Lung microvascular endothelial cell (primary cell): ENCODE results near the gene RAB11FIP5. TPM values are rescaled to one million over a fixed set of nuclear protein-coding genes. Genes with fewer than 3 reads are reported as not detected.

Experiments used
- DNase-seq, 2 donors: peaks; one replicate each; pipeline versions ENCODE4 v3.0.0 to v3.0.0-alpha.2; 2010; ENCODE audit warnings: low read depth in 2 of 2
- total RNA-seq: library from RNA; depleted of rRNA; stranded (reverse); fragments of >200 nt; gene quantifications from 2 replicates; pipeline ENCODE4 v1.2.1, GENCODE V29; 2014

RAB11FIP5 gene
- total RNA-seq, 1 donor from 2014 or later: 62.5 TPM

DNA sequence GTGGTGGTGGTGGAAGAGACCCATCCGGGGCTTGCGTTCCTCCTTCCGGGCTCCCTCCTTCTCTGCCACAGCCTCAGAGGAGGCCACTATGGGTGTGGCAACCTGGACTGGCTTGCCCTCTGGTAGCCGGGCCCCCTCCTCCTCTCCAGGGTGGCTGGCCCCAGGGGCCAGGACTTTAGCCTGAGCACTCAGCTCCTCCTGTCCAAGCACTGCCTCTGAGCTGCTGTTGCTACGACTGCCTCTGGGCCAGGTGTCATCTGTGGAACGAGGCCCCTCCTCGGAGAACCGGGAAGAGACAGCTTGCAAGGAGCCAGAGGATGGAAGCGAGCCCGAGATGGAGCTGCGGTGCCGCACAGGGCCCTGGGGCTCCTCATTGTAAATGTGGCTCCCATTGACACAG, 24.5 kb downstream of the RAB11FIP5 start:
- DNase-seq: no peak

DNA sequence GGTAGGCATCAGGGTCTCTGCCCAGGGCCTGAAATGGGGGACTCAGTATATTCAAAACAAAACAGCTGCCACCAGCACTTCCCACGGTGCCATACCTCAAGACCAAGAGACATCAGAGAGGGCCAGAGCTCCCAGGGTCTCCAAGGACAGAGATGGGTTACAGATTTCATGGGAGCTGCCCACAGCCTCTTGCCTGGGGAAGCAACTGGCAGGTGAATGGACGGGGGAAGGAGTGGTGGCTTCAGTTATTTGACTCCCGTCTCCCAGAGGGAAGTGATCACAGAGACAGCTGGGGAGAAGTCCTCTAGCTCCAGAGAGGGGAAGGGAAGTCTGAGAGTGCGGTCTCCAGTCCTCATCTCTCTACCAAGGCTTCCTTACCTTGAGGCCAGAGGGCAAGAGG, 25.4 kb downstream of the RAB11FIP5 start:
- DNase-seq: no peak

DNA sequence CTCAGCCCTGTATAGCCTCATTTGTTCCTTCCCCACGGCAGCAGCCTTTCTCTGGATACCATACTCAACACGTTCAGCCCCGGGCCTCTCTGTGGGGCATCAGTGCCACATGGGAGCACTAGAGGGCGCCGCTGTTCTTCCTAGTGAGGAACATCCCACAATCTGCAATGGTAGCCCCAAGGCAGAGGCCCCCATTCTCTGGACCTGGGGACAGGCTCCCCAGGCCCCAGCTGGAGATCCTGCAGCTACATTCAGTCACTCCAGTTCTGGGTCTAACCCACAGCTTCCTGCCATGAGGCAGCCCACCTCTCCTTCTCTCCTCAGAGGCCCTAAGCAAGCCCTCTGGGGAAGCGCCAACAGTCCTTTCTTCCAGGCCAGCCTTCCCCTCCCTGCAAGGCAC, 27.1 kb downstream of the RAB11FIP5 start:
- peak; percentile 78 to 84 for DNase-seq

DNA sequence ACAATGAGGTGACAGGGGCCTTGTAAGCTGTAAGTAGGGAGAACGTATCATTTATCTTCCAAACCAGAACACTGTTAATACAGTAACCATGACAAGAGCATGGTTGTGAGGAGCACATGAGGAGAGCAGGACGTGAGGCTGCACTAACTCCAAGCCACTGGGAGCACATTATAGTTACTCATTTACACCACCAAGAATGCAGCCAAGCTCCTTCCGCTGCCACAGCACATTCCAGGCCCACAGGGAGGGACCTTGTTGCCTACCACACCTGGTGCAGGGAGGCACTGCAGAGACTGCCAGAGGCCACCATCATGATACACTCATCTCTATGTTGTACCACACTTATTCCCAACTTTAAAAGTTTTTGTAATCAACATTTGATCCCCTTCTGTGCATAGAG, 27.8 kb downstream of the RAB11FIP5 start:
- DNase-seq: no peak

DNA sequence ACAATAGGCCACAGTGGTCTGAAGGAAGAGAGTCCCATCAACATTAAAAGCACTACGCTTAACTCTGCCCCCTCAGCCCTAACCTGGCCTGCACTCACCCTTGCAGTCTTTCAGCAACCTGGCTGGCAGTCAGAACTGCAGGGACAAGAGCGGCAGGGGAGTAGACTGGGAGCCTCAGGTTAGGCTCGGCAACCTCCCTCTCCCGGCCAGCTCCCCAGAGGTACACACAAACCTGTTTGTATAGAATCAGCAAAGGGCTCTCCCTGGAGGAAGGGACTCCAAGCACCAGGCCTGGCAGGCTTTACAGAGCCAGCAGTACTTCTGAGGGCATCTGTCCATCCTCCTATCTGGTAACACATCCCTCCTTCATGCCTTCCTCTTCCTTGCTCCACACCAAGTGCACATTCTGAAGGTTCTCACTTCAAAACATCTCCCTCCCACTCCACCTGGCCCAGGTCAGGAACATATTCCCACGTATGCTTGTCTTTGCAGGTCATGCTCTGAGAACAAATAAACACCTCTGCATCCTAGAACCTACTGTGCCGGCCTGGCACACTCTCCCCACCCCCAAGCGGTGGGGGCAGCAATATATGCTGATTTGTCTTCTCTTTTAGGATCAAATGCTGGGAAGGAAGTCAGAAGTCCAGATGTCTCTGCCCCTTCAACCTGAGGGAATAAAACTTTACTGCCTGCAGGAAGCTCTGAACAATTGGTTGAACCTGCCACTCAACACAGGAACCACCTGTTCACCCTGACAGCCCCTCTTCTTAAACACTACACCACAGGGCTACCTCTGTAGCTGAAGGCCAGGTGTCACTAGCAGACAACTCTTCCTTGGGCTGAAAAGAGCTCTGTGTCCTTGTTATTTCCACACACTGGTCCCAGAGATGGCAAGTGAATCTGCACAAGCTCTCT, 28.6 kb downstream of the RAB11FIP5 start:
- peak; percentile 70 to 81 for DNase-seq

DNA sequence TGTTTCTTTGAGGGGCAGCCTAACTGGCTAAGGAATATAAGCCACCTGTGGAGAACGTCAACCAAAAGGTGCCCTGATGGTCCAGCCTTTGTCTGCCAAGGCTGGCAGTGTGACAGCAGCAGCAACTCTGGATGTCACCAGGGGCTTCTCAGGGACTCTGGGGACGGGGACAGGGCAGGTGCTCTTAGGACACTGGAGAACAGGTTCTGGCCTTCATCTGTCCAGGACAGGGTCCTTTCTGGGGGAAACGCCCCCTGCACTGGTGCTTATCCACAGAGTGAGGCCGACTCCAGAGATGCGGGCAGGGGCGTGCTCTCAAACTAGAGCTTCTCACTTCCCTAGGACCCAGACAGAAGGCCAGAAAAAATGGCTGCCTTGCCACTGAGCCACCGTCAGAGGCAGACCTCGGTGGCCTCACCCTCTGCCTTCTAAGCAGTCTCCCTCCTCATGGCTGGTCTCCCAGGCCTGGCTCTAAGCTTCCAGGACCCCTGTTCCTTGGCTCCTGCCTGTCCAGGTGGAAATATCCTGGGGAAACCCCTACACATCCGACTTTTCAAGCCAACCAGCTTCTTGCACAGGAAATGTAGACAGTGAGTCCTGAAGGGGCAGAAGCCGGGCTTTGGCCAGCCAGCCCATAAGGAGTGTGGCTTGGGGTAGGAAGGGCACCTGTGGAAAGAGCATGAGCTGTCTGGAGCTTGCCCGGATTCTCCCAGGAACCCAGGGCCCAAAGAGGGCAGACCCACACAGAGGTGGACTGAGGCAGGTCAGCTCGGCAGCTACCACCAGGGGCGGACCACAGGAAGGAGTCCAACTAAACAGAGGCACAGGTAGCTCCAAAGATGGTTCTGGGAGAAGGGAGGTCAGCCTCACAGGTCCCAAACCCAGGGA, 30.0 kb downstream of the RAB11FIP5 start:
- no peak for DNase-seq

DNA sequence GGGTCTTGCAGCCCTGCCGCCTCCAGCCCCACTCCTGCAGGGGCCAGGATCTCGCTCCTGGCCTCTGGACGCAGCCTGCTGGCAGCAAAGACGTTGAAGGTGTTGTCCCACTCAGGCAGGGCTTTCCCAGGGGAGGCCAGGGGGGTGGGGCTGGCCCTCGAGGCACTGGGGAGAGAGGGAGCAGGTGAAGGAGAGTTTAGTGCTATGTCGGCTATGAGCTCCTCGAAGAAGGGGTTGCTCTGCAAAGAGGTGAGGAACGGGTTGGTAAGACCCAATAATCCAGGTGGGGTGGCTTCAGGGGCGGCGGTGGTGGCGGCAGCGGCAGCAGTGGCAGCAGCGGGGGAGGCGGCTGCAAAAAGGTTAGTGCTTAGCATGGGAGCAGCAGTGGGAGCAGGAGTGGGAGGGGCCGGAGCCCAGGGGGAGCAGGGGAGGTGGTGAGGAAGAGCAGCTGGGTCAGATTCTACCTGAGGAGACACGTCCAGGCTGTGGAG, 31.5 kb downstream of the RAB11FIP5 start:
- no peak for DNase-seq

DNA sequence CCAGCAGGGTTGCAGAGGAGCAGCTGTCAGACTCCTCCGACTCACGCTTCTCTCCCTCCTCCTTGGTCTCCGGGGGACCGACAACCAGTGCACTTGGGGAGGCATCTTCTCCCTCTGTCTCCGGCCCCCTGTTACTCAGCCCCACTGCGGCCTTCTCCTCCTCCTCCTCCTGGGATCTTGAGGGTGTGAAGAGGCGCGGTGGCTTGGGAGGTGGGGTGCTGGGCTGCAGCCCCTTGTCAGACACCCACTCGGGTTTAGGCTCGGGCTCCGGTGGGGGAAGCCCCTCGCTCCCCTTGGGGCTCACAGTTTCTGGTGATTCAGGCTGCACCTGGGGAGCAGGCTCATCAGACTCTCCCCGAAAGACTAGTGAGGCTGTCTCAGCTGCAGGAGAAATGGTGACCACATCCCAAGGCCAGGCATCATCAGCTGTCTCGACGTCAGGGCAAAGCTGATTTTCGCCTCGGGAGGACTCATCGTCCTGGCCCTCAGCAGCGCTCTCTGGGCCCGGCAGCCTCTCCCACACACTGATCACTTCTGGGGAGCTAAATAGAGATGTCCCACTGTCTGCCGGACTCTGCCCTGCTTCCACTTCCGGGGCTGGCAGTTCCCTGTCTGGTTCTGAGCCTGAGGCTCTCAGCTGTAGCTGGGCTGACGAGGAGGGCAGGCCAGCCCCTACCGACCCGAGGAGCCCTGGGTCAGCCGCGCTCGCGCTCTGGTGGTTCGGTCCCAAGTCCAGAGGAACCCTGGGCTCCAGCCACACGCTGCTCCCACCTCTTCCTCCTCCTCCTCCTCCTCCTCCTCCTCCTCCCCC, 32.2 kb downstream of the RAB11FIP5 start:
- no peak for DNase-seq

DNA sequence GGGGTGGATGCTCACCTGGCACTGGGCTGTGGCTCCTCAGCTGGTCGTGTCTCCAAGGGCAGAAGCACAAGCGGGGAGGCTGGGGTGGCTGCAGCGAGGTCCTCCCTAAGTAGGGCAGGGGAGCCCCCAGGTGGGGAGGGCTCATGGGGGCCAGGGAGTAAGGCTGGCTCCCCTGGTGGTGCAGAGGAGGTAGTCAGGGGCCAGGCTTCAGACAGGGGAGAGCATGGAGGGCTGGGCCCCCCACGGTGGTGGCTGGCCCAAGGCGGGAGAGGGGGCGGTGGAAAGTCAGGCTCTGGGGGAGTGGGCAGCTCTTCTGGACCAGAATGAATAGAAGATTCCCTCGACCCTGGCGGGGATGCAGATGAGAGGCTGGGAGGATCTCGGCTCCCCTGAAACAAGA, 33.1 kb downstream of the RAB11FIP5 start:
- DNase-seq: no peak

DNA sequence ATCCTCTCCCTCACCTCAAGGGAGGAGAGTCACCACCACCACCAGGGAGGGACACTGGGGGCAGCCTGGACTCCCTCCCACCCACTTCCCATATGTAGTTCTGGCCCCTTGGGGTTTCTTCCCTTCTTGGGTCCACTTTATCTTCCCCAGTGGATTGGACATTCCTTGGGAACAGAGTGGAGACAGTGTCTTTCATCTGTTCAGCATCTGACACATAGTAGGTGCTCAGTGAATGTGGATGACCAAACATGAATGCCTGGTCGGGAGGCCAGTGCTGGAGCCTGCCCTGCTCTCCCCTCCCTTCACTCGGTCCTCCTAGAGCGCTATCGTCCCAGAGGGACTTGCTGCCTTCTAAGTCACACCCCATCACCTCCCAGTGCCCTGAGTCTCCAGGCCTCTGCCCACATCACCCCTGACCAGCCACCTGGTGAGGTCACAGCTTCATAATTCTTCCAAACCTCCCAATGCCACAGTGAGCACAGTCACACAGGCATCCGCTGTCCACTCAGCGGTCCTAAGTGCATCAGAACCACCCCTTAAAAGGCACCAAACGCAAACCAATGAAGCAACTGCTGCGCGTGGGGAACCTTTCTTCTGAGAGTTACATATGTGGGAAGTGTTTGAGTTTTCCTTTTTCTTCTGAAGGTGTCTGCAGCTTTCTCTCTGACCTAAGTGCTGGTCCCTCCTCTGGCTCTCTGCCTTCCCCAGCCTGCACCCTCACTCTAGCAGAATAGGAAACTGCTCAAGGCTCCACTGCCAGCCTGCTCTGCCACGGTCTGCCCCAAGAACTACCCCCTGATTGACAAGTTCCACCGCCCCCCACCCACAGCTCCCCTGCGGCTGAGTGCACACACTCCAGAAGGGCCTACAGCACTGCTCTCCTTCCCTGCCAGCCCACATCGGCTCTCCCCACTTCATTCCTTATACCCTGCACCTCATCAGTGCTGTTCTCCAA, 34.0 kb downstream of the RAB11FIP5 start:
- no peak for DNase-seq

DNA sequence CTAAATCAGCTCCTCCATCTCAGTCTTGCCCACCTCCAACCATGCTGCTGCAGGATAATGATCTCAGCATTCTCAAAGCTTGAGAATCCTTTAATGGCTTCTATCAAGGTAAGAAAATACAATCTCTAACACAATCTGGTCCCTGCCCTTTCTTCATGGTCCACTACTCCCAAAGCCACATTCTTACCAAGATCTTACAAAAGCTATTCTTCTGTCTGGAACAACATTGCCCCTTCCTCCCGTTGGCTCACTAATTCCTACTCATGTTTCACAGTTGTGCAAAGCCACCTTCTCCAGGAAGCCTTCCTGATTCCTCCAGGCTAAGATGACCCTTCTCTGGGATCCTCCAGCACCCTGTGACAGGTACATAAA, 35.3 kb downstream of the RAB11FIP5 start:
- no peak for DNase-seq

DNA sequence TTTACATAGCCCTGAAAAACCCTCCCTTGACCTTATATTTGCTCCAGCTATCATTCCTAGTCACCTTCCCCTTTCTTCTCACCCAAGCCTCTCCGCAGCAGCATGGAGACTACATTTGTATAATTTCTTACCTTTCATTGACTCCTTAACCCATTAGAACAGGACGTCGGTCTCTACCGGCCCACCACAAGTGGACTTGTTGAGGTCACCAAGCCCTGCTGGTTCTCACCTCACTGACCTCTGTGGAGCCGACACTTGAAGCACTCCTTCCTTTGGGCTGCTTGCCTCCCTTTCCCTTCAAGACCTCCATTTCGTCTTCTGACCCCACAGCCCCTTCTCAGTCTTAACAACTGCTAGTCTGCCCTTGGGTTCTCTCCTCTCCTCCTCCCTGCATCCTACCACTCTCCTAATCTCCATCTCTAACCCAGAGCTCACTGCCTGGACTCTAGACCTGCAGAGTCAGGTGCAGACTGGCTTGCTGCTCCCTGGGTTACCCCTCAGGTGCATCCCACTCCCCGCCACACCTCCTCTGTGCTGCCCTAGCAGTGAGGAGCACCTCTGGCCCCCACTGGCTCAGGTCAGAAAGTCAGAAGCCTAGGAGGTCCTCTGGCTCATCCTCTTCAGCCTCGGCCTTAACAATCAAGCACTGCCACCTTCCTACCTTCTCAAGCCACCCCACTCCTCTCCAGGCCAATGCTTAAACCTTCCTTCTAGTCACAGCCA, 35.9 kb downstream of the RAB11FIP5 start:
- no peak for DNase-seq

DNA sequence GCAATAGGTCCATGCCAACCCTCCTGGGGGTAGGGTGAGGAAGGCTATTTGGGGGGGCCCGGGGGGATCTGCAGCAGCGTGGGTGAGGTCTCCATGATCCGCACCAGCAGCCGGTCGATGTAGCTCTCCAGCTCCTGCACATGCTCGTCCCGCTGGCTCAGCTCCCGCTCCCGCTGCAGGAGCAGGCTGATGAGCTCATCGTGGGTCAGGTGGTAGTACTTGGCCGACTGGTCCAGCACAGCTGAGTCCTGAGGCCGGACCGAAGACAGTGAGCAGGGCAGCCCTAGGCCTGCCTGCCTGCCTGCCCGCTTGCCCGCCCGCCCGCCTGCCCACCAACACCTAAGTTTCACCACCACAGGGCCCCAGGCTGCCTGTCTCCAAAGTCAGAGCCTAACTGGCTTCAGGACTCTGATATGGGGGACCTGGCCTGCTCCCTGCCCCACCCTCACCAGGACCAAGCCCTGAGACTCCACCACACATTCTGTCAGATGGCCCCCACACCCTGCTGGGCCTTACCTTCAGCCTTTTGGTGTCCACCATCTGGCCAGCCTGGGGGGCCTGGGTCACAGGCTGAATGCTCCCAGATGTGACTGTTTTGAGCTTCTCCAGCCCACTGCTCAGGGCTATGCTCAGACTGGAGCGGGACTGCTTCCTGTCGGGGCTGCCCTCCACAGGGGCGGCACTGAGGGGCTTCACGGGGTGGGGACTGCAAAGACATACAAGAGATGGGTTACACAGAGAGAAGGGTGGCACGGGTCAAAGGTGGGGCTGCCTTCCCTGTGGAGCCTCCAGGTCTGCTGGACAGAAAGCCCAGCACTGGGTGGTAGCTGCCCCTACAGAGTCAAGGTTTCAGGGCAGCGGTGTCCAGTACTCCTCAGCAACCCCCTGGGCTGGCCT, 37.0 kb downstream of the RAB11FIP5 start:
- no peak for DNase-seq

DNA sequence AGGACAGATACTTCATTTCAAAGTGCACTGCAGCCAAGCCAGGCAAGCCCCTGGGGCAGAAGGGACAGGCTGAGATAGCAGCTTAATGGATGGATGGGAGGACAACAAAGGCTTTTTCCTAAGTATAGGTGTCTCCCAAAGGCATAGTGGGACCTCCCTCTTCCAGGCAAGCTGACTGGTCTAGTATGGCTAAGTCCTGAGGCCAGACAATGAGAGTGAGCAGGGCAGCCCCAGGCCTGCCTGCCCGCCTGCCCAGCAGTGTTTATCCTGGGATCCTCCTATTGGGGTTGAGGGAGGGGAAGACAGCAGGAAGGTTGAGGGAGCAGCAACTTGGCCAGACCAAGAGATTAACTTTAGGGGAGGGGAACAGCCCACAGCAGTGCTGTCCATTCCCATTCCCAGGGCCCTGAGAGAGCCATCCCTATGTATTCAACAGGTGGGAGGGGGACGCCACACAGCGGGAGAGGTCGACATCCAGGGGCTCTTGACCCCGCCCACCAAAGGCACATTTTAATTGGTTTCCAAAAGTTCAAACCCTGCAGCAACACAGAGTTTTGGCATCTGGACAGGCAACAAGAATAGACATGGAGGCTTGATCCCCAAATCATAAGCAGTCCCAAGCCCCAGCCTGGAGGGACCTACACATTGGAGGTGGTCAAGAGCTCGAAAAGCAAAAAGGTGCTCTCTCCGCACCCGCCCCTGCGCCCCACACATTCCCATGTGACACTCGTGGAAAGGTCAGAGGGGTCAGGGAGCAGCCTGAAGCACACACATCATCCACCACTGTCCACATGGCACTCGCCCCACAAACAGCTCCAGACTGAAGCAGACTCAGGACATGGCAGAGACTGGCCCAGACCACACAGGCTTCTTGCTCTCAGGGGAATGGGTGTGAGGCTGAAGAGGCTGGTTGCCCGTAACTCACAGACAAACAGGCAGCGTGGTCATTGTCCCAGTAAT, 38.4 kb downstream of the RAB11FIP5 start:
- no peak for DNase-seq

DNA sequence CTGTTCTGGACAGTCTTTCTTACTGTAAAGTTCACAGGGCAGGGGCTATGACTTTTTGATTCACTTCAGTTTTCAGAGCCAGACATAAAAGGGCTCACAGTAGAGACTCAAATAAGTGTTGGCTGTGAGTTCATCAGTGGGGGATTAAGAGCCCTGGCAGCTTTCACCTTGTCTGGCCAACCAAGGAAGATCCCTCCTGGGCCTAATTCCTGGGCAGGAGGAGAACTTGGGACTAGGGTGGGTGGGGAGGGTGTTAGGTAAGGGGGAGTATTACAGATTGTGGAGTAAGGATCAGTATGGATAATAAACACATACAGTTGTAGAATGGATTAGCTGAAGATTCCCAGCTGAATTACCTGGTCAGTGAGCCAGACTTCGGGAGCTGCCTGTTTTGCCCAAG, 40.3 kb downstream of the RAB11FIP5 start:
- DNase-seq: no peak

DNA sequence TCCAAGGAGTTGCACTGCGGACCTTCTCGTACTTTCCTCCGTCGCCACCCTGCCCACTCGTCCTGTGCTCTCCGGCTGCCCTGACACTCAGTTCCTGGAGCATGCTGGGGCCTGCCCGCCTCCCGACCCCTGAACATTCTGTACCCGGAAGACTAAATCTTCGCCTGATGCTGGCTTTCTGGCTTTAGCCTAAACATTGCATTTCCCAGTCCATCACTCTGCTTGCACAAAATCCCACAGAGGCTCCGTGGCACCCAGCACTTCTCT, 40.7 kb downstream of the RAB11FIP5 start:
- peak in 1 of 2 donors; percentile 32 for DNase-seq

DNA sequence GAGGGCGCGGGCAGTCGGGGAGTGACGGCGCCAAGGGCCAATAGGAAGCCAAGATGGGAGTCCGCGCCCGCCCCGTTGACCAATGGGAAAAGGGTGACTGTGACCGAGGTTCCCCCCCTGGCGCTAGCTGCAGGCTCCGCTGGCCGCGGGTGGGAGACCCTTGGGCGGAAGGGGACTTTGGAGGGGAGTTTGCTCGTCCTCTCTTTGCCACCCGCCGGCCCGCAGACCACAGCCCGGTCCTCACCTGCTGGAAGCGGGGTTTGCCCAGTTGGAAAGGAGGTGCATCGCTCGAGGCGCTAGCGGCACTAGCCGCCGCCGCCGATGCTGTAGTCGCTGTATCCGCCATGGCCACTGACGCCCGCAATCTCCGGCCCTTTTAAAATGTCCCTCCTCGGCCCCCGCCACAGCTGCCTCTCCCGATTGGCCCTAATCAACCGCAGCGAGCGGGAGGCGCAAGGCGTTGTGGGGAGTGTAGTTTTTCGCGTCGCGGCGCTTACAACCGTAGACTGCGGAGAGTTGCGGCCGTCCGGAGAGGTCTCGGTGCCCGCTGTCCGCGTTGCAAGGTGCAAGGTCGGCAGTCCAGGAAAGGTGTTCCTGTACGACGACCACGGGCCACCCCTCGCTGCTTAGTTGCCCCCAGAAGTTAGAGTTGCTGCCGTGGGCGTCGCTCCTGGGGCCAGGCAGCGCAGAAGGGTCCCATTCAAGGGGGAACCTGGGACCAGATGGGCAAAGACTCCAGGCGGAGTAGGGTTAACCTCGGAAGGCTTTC, 41.2 kb downstream of the RAB11FIP5 start, which contains the start of gene SFXN5:
SFXN5 (minus strand) TSS at position 353 of the 769 bp plus-strand sequence; CDS start at position 346, 7 bp downstream.
- DNase-seq: peak; percentile 97 to 98
